GM19438 (cell line): ENCODE data around the gene SNX32.

Experiments
- ATAC-seq: cut with Tn5 transposase; IDR thresholded peaks from one replicate; pipeline ENCODE4 v1.9.1; 2021; ENCODE audit warnings: low read depth; ENCODE audit not compliant: unreplicated experiment

The SNX32 gene

GRCh38 chr11:65854852-65855837 lies 21.4 kb downstream of the SNX32 start:
- no peak for ATAC-seq

- ATAC-seq = no peak
Measured at GRCh38 chr11:65855927-65856363, 22.2 kb downstream of the SNX32 start.

- no peak for ATAC-seq
Measured at GRCh38 chr11:65856689-65857499, 23.1 kb downstream of the SNX32 start.

GRCh38 chr11:65857500-65857852 lies 23.7 kb downstream of the SNX32 start:
- no peak for ATAC-seq

DNA sequence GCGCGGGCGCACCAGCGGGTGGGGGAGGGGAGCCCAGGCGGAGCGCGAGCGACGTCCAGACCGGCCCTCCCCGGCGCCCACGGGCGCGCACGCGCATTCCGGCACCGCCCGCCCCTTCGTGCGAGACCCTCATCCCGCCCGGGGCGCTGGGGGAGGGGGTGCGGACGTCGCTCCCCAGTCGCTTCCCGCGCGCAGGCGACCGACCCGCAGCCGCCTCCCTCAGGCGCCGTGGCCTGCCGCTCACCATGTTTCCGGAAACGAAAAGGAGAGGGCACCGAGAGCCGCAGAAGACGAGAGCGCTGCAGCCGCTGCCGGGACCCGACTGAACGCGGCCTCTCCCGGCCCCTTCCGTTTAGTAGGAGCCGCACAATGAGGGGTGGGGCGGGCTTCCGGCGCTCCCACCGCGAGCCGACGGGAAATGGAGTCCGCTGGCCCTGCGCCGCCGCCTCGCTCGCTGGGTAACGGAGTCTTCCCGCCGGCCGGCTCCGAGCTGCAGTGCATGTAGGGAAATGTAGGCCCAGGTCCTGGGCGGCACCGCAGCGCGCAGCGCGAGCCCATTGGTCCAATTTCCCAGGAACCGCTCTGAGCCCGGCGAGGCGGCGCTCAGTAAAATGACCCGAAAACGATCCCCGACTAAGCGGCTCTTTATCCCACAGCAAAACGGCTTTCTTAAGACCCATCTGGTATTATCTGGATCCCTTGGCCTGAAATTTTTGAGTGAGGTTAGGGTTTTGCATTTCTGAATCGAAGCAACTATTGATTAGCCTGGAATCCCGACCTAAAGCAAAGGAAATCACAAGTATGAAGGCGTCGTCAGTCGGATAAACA lies 24.3 kb downstream of the SNX32 start, which contains the start of gene CFL1:
Gene CFL1, minus strand, starts transcription at position 328 of the 828 bp plus-strand sequence. Its CDS starts 81 bp downstream, at position 247.
- ATAC-seq = peak; percentile 35

- ATAC-seq = no peak
Measured at GRCh38 chr11:65858681-65859087, 24.9 kb downstream of the SNX32 start.

- peak; percentile 47 for ATAC-seq
Measured at GRCh38 chr11:65859095-65859811, 25.5 kb downstream of the SNX32 start.

DNA sequence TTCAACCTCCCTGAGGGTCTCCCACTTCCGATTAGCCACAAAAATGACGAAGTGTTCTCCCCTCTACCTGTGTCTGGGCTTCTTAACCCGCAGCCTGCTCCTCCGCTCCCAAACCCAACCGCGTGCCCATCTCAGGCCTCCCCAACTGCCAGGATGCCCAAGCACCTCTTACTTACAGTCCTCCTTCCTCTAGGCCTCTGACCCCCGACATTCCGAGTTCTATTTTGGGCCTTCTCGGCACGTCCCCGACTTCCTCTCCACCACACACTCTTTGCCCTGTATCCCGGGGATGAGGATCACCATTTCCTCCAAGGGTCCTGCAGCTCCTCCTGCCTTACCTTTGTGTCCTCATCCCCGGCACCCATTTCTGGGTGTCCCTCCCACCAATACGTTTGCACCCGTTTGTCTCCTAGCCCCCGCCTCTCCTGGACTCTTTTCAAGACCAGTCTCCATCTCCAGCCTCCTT lies 26.1 kb downstream of the SNX32 start:
- ATAC-seq = no peak

- ATAC-seq = no peak
Measured at GRCh38 chr11:65860278-65861164, 26.8 kb downstream of the SNX32 start, which contains the start of gene MUS81. Gene MUS81 (plus strand): TSS chr11:65860433. CDS start chr11:65860754, 321 bp downstream.

DNA sequence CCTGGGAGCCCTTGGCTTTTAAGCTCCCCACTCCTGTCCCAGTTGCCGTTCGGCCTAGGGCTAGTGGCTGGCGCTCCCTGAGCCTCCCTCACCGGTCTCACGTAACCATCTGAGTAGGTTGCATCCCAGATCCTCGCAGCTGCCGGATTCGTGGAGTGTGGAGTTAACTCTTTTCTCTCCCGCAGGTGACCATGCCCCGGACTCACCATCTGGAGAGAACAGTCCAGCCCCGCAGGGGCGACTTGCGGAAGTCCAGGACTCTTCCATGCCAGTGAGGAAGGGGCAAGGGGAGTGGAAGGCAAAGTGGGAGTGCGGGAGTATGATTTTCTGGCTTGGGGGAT lies 27.4 kb downstream of the SNX32 start:
- ATAC-seq = no peak

DNA sequence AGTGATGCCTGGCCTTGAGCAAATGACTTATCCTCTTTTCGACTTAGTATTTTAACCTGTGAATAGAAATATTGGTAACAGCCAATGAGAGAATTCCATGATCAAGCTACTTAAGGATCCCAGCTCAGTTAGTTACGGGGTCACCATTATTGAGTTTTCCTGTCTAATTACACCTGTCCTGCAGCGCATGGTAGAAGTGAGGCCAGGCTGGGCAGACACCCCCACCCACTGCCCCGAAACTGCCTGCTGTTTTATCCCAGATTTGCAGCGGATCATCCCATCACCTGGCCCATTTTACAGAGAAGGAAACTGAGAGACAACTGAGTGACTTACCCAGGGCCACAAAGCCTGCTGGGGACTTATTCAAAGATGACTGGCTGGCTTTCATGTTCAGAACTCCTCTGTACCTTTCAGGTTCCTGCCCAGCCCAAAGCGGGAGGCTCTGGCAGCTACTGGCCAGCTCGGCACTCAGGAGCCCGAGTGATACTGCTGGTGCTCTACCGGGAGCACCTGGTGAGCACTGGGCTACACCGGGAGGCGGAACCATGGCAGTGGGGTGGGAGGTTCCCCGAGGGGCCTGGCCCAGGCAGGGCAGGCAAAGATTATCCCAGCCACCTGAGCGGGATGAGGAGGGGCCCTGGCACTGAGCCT lies 27.9 kb downstream of the SNX32 start:
- no peak for ATAC-seq

- ATAC-seq = no peak
Measured at GRCh38 chr11:65862191-65862735, 28.5 kb downstream of the SNX32 start.

GRCh38 chr11:65862941-65863888 lies 29.5 kb downstream of the SNX32 start:
- no peak for ATAC-seq

DNA sequence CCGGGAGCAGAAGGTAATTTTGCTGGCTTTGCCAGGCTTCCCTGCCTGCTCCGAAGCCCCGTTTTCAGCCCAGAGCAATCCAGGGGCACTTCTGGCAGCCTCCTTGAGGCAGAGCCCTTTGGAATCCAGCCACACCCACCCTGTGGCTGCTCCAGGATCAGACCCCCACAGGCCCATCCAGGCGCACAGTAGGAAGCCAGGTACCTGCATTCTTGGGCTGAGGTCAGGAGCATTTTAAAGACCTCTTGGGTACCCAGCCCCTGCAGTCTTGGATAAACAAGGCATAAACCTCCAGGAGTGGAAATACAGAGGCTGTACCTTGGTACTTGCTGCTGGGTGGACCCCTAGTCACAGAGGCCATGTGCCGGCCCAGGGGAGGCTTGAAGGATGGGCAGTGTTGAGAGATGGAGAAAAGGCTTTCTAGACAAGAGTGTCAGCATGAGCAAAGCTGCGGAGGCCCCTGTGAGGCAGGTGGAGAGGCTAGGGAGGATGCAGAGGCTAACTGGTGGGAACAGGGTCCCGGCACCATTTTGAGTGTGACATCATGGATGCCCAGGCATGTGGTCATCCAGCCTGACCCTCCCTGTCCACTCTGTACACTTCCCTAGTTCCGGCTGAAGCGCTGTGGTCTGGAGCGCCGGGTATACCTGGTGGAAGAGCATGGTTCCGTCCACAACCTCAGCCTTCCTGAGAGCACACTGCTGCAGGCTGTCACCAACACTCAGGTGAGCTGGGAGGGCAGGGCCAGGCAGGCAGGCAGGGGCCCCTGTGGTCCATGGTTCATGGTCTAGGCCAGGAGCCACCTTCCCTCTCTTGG lies 30.3 kb downstream of the SNX32 start:
- ATAC-seq = no peak

DNA sequence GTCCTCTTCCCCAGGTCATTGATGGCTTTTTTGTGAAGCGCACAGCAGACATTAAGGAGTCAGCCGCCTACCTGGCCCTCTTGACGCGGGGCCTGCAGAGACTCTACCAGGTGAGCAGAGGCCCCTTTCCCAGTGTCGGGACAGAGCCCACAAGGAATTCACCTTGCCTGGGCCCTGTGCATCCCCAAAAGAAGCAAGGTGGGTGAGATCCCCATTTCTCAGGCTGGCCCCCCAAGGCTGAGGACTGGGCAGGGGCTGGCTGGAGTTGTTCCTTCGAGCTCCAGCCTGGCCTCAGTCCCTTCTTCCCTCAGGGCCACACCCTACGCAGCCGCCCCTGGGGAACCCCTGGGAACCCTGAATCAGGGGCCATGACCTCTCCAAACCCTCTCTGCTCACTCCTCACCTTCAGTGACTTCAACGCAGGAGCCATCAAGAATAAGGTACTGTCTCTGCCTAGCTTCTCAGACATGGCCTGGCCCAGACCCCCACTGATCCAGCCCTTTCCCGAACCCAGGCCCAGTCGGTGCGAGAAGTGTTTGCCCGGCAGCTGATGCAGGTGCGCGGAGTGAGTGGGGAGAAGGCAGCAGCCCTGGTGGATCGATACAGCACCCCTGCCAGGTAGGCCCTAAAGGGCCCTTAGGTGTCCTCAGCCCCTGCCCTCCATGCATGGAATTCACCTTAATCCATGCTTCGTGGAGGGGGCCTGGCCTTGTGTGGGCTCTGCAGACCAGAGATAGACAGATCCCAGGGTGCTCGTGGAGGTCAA lies 31.1 kb downstream of the SNX32 start:
- no peak for ATAC-seq
